Fibroblast of lung (primary cell): Measurements from ENCODE around the gene TXNRD2. TPM values are rescaled to one million over a fixed set of nuclear protein-coding genes. Genes with fewer than 3 reads are reported as not detected.

Source experiments
- DNase-seq, 2 donors: peaks; one replicate each; pipeline versions ENCODE4 v3.0.0 to v3.0.0-alpha.2; 2010; ENCODE audit warnings: low read depth in 2 of 2
- H2AFZ ChIP-seq: 2 replicates; pipeline ENCODE4 v1.5.1; 2012; ENCODE audit warnings: low read length, control low read depth, inconsistent platforms
- H3K27ac ChIP-seq: 2 replicates; pipeline ENCODE4 v1.5.1; 2011; ENCODE audit warnings: low read length, control low read depth; ENCODE audit not compliant: insufficient read depth
- H3K27me3 ChIP-seq: 2 replicates; pipeline ENCODE4 v1.5.1; 2011; ENCODE audit warnings: mild to moderate bottlenecking, low read length; ENCODE audit not compliant: control insufficient read depth, insufficient read depth
- H3K36me3 ChIP-seq: 2 replicates; pipeline ENCODE4 v1.5.1; 2011; ENCODE audit warnings: low read length; ENCODE audit not compliant: control insufficient read depth, insufficient read depth
- H3K4me1 ChIP-seq: 2 replicates; pipeline ENCODE4 v1.5.1; 2011; ENCODE audit warnings: low read length; ENCODE audit not compliant: control insufficient read depth, insufficient read depth; ENCODE audit errors: extremely low read depth
- H3K4me2 ChIP-seq: 2 replicates; pipeline ENCODE4 v1.5.1; 2011; ENCODE audit warnings: low read length, control low read depth; ENCODE audit not compliant: insufficient read depth; ENCODE audit errors: extremely low read depth
- H3K4me3 ChIP-seq, 4 experiments: fragments of 200-600 bp in 1 of 4; sonication (generic) in 1 of 4; replicated peaks in 1 of 4; 2 replicates each; pipeline ENCODE4 v1.5.1; 2011 to 2016; ENCODE audit warnings: low read length in 4 of 4, low read depth in 3 of 4, mild to moderate bottlenecking in 3 of 4, control low read depth in 2 of 4, inconsistent platforms in 1 of 4, mixed read lengths in 1 of 4; ENCODE audit not compliant: insufficient read depth in 1 of 4; ENCODE audit errors: control extremely low read depth in 1 of 4
- H3K79me2 ChIP-seq: 2 replicates; pipeline ENCODE4 v1.5.1; 2012; ENCODE audit warnings: mild to moderate bottlenecking, low read length, inconsistent platforms; ENCODE audit not compliant: control insufficient read depth, insufficient read depth
- H3K9ac ChIP-seq: 2 replicates; pipeline ENCODE4 v1.5.1; 2011; ENCODE audit warnings: mild to moderate bottlenecking, low read length, control low read depth; ENCODE audit not compliant: insufficient read depth
- H3K9me3 ChIP-seq: 2 replicates; pipeline ENCODE4 v1.5.1; 2012; ENCODE audit warnings: low read depth, low read length; ENCODE audit not compliant: control insufficient read depth, insufficient read depth
- H4K20me1 ChIP-seq: 2 replicates; pipeline ENCODE4 v1.5.1; 2011; ENCODE audit warnings: low read length; ENCODE audit not compliant: control insufficient read depth, insufficient read depth; ENCODE audit errors: extremely low read depth
- EZH2 ChIP-seq: IDR thresholded peaks from 2 replicates; pipeline ENCODE4 v1.5.1; 2012; ENCODE audit warnings: low read length, control low read depth, mild to moderate bottlenecking; ENCODE audit errors: missing control alignments
- polyA plus RNA-seq, 2 donors: library from polyadenylated mRNA; depleted of rRNA in 1 of 2; stranded (reverse) in 1 of 2; unstranded in 1 of 2; fragments of >200 nt; gene quantifications; 2 replicates each; pipeline ENCODE4 v1.2.1, GENCODE V29; 2011 to 2012; ENCODE audit warnings: missing spikeins in 1 of 2
- total RNA-seq: library from RNA; depleted of rRNA; stranded (reverse); fragments of >200 nt; gene quantifications from 2 replicates; pipeline ENCODE4 v1.2.1, GENCODE V29; 2014
- TF ChIP-seq, protein P1 (sequence below), 2 donors: IDR thresholded peaks in 1 of 2; conservative IDR thresholded peaks in 1 of 2; 1 replicate in 1 of 2; 2 replicates in 1 of 2; pipeline ENCODE4 v1.5.1; 2011 to 2012; ENCODE audit warnings: low read length in 2 of 2, control low read depth in 1 of 2, inconsistent platforms in 1 of 2, low read depth in 1 of 2, mild to moderate bottlenecking in 1 of 2

The TXNRD2 gene
- total and polyA plus RNA-seq, 2 donors (not counting 1 experiment from before 2014, with no cell fraction given): 13.2 to 30.7 TPM

DNA sequence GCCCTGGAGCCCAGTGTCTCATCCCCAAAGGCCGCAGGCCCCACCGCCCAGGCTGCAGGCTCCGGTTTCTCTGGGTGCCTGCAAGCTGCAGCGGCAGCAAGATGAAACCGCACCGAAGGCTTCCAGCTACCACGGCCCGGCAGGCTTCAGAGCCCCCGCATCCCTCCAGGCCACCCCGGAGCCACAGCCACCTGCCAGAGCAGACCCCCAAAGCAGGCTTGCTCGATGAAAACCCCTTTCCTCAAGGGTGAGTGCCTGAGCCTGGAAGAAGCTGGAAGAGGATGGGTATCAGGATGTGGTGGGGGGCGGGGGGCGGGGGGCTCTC lies 62.4 kb downstream of the TXNRD2 start:
- H3K9ac ChIP-seq: peak overlapping the region; percentile 25
- TF ChIP-seq EZH2: no peak
- TF ChIP-seq, protein P1, sequence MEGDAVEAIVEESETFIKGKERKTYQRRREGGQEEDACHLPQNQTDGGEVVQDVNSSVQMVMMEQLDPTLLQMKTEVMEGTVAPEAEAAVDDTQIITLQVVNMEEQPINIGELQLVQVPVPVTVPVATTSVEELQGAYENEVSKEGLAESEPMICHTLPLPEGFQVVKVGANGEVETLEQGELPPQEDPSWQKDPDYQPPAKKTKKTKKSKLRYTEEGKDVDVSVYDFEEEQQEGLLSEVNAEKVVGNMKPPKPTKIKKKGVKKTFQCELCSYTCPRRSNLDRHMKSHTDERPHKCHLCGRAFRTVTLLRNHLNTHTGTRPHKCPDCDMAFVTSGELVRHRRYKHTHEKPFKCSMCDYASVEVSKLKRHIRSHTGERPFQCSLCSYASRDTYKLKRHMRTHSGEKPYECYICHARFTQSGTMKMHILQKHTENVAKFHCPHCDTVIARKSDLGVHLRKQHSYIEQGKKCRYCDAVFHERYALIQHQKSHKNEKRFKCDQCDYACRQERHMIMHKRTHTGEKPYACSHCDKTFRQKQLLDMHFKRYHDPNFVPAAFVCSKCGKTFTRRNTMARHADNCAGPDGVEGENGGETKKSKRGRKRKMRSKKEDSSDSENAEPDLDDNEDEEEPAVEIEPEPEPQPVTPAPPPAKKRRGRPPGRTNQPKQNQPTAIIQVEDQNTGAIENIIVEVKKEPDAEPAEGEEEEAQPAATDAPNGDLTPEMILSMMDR (conservative IDR thresholded peaks at IDR 0.05 in 1 of 2, IDR thresholded peaks at IDR 0.05 in 1 of 2; ENCODE audit: low read depth in 1 of 2, low read length in 2 of 2): no peak
- no peak overlapping the region for H2AFZ ChIP-seq
- H3K79me2 ChIP-seq: peaks cover 8% of the 10 kb centered on the region
- H3K4me2 ChIP-seq: no peak overlapping the region
- H3K27ac ChIP-seq: no peak overlapping the region
- H3K27me3 ChIP-seq: no peaks in the 10 kb centered on the region
- H3K9me3 ChIP-seq: no peaks in the 10 kb centered on the region
- H3K4me1 ChIP-seq: peaks cover 44% of the 10 kb centered on the region
- peaks cover 8% of the 10 kb centered on the region for H3K36me3 ChIP-seq
- H4K20me1 ChIP-seq: no peaks in the 10 kb centered on the region
- no peak for DNase-seq
- H3K4me3 ChIP-seq: no peak overlapping the region

GRCh38 chr22:19878461-19879245 lies 63.0 kb downstream of the TXNRD2 start:
- H3K9ac ChIP-seq: no peak overlapping the region
- H4K20me1 ChIP-seq: no peaks in the 10 kb centered on the region
- peaks cover 44% of the 10 kb centered on the region for H3K4me1 ChIP-seq
- H3K36me3 ChIP-seq: peaks cover 10% of the 10 kb centered on the region
- no peaks in the 10 kb centered on the region for H3K27me3 ChIP-seq
- H3K27ac ChIP-seq: no peak overlapping the region
- no peak for TF ChIP-seq EZH2
- TF ChIP-seq, protein P1 (conservative IDR thresholded peaks at IDR 0.05 in 1 of 2, IDR thresholded peaks at IDR 0.05 in 1 of 2; ENCODE audit: low read depth in 1 of 2, low read length in 2 of 2): no peak
- no peak overlapping the region for H3K4me3 ChIP-seq
- H2AFZ ChIP-seq: no peak overlapping the region
- H3K9me3 ChIP-seq: no peaks in the 10 kb centered on the region
- DNase-seq: peak in 1 of 2 donors; percentile 59
- H3K79me2 ChIP-seq: peaks cover 8% of the 10 kb centered on the region
- no peak overlapping the region for H3K4me2 ChIP-seq

DNA sequence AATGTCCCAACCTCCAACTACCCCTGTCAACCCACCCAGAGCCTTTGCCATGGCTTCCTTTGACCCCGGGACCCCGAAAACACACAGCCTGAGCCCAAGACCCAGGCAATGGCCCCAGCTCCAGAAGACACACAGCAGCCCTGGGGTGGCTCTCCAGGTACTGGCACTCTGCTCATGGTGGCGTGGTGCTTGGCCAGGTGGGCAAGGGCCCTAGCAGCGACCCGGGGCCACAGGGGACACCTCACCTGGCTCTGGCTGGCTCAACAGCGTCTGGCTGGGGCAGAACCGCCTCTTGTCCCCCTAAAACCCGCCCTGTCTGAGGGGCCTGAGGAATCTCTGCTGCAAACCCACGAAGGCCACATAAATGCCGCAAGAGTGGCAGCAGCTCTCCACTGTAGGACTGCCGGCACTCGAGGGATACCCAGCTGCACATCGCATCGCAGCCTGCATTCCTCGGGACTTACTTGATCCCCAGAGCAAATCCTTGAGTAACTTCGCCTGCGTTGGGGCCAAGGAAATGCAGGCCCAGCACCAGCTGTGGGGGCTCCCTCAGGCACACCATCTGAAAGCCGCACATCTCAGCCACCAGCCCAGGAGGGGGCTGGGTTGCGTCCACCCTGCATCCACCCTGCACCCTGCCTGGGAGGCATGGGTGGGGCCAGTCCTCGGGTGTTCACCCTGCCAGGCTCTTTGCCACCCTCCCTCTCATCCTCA lies 63.8 kb downstream of the TXNRD2 start:
- no peak overlapping the region for H3K27ac ChIP-seq
- H3K36me3 ChIP-seq: peaks cover 10% of the 10 kb centered on the region
- H3K27me3 ChIP-seq: no peaks in the 10 kb centered on the region
- peaks cover 38% of the 10 kb centered on the region for H3K4me1 ChIP-seq
- H3K4me2 ChIP-seq: no peak overlapping the region
- no peaks in the 10 kb centered on the region for H4K20me1 ChIP-seq
- H3K9me3 ChIP-seq: no peaks in the 10 kb centered on the region
- no peak for TF ChIP-seq EZH2
- TF ChIP-seq, protein P1 (conservative IDR thresholded peaks at IDR 0.05 in 1 of 2, IDR thresholded peaks at IDR 0.05 in 1 of 2; ENCODE audit: low read depth in 1 of 2, low read length in 2 of 2): no peak
- no peak overlapping the region for H2AFZ ChIP-seq
- peaks cover 8% of the 10 kb centered on the region for H3K79me2 ChIP-seq
- peak; percentile 32 to 74 for DNase-seq
- no peak overlapping the region for H3K4me3 ChIP-seq
- H3K9ac ChIP-seq: no peak overlapping the region
